ENCODE measurements around the gene SNCAIP.

SNCAIP gene

DNA sequence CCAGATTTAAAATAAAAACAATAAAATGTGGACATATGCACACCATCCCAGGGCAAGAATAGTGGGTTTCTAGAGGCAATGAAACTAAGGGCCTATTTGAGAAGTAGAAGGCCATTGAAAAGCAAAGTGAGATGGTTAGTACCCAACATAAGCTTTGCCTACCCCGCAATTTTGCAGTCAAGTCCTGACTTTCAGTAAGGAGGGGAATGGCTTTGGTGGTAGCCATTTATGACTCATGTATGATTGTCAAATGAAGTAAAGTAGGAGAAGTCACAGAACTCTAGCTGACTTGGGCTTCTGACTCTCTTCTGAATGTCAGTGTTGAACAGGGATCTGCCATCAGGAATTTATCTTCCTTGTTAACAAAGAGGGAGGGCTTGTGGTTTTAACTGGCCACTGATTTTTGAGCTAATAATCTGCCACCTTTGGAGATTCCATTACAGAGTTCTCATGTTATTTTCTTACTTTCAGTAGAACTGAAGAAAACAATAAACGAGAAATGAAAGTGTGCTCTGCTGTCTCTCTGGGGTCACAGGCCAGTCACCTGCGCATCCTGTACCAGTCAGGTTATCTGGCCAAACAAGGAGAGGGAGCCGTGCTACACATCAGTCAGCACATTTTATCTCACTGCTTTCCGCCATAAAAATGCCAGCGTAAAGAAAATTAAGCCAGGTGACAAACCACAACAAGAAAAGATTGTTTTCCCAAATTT, 14.3 kb upstream of the SNCAIP start:
- ChIA-PET POLR2A (no interaction called here), CTCF (interaction anchor here (1.0 kb wide), 1 partner anchor 9 kb away, joined by 5 read pairs; no protein-coding TSS in a partner anchor)
- DNase-seq (ENCODE audit: extremely low spot score): no peak
- TF ChIP-seq, protein P1, sequence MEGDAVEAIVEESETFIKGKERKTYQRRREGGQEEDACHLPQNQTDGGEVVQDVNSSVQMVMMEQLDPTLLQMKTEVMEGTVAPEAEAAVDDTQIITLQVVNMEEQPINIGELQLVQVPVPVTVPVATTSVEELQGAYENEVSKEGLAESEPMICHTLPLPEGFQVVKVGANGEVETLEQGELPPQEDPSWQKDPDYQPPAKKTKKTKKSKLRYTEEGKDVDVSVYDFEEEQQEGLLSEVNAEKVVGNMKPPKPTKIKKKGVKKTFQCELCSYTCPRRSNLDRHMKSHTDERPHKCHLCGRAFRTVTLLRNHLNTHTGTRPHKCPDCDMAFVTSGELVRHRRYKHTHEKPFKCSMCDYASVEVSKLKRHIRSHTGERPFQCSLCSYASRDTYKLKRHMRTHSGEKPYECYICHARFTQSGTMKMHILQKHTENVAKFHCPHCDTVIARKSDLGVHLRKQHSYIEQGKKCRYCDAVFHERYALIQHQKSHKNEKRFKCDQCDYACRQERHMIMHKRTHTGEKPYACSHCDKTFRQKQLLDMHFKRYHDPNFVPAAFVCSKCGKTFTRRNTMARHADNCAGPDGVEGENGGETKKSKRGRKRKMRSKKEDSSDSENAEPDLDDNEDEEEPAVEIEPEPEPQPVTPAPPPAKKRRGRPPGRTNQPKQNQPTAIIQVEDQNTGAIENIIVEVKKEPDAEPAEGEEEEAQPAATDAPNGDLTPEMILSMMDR (IDR thresholded peaks at IDR 0.05; ENCODE audit: control extremely low read depth, extremely low read depth, low read depth, missing control alignments): no peak

DNA sequence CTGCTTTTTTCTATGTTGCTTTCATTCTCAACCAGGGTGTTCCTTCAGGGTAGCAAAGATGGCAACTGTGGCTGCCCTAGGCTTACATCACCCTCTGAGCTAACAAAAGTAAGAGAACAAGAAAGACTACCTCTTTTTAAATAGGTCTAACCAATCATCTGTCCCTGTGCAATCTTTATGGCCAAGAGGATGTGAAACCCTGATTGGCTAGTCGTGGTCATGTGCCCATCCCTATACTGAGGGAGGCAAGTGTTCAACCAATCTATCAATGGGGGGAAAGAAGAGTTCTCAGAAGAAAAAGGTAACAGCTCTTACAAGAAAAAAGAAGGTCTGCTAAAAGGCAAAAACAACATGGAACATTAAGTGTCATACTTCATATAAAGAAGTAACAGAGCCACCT, 11.7 kb upstream of the SNCAIP start:
- POLR2A ChIA-PET: no interaction called here
- CTCF ChIA-PET: interaction anchor here (0.9 to 1.2 kb wide), 3 partner anchors 9 to 115 kb away, joined by 3 read pairs; no protein-coding TSS in a partner anchor
- no peak for DNase-seq (ENCODE audit: extremely low spot score)
- TF ChIP-seq, protein P1 (IDR thresholded peaks at IDR 0.05; ENCODE audit: control extremely low read depth, extremely low read depth, low read depth, missing control alignments): no peak

DNA sequence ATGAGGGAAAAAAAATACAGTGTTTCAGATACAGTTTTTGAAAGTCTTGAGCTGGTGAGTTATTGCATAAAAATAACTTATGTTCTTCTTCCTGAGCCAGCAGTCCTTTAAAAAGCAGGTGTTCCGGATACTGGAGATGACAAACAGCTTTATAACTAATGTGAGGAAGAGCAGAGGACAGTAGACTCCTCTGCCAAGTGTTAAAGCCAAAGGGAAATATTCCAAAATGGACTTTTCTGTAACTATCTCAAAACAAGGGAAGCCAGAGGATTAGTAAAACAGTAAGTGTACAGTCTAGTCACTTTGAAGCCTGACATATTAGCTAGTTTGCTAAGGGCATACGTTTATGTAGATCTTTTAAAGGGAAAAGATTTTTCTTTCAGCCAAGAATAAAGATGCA, 11.0 kb upstream of the SNCAIP start:
- POLR2A ChIA-PET: no interaction called here
- no peak for DNase-seq (ENCODE audit: extremely low spot score)
- CTCF ChIA-PET: interaction anchor here (1.0 to 1.5 kb wide), 5 partner anchors 9 to 116 kb away, joined by 3 to 5 read pairs (median 4); no protein-coding TSS in a partner anchor
- TF ChIP-seq, protein P1 (IDR thresholded peaks at IDR 0.05; ENCODE audit: control extremely low read depth, extremely low read depth, low read depth, missing control alignments): no peak

DNA sequence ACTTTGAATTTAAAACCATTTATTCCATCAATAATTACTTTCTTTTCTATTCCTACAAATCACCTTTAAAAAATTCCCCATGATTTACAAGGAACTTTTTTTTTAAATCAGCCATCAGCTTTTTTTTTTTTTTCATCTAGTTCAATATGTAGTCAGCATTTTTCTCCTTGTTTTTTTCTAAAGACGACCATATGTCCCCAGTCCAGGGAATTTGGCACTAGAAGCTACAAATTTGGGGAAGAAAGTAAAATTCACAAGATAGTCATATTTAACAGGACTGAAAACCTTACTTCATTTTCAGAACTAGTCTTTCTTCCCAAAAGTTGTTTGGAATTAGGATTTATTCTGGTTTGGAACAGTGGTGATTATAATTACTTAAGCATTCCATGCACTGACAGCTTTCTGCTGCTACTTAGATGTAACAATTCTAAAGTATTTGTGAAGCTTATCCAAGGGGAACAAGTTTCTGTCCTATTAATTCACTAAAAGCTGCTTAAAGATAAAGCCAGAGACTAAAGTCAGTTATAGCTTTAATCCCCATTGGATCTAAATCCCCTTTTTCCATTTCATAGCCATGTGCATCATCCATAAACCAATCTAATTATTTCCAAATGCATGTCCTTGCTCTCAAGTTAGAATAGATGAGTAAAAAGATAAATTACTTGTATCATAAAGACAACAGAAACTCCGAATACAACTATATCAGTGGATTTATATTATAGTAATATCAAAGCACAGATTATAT, 7.4 kb upstream of the SNCAIP start:
- TF ChIP-seq, protein P1 (IDR thresholded peaks at IDR 0.05; ENCODE audit: control extremely low read depth, extremely low read depth, low read depth, missing control alignments): no peak
- POLR2A ChIA-PET: no interaction called here
- CTCF ChIA-PET: interaction anchor here (2.0 kb wide), 1 partner anchor 9 kb away, joined by 8 read pairs; no protein-coding TSS in a partner anchor
- DNase-seq (ENCODE audit: extremely low spot score): no peak

DNA sequence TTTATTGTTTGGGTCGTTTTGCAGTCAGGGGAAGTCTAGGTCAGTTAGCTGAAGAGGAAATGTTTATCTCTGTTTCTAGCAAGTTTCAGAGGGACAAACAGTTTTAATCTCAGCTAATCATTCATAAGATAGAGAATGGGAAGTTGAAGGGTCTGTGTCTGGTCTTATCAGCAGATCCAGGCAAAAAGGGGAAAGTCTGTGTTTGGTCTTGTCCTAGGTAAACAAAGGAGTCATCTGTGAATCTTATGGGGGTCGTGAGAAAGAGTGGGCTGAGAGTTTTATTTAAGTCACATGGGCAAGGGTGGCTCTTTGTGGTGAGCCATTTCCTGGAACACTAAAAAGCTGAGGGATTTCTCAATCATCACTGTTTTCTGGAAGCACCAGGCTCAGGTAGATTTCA, 5.6 kb upstream of the SNCAIP start:
- CTCF ChIA-PET: interaction anchor here (1.5 to 1.7 kb wide), 3 partner anchors 9 to 12 kb away, joined by 3 to 5 read pairs (median 5); no protein-coding TSS in a partner anchor
- TF ChIP-seq, protein P1 (IDR thresholded peaks at IDR 0.05; ENCODE audit: control extremely low read depth, extremely low read depth, low read depth, missing control alignments): no peak
- DNase-seq (ENCODE audit: extremely low spot score): no peak
- POLR2A ChIA-PET: no interaction called here

DNA sequence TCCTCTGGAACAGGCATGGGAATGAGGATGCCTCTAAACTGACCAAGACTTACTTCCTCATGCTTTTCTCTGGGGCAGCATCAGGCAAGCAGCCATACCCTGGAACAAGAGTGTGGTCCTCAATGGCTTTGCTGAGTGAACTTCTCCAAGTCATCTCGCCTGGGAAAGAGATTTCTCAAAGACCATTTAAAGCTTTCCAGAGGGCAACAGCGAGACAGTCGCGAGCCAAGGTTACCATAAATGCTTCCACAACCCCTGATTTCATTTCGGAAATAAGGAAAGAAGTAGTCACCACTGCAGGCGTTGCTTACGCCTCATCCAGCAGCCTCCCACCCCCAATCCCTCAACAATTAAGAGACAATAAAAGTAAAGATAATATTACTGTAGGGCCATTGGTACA, 1.1 kb upstream of the SNCAIP start:
- no peak for DNase-seq (ENCODE audit: extremely low spot score)
- TF ChIP-seq, protein P1 (IDR thresholded peaks at IDR 0.05; ENCODE audit: control extremely low read depth, extremely low read depth, low read depth, missing control alignments): no peak
- ChIA-PET CTCF (no interaction called here), POLR2A (no interaction called here)

Data from GM10248 (cell line).